Measurements from ENCODE around the gene NEGR1.

GRCh38 chr1:72060466-72061245 is 221.7 kb downstream of the NEGR1 start:
- TF ChIP-seq CTCF (IDR thresholded peaks at IDR 0.05; ENCODE audit: insufficient read depth, low read depth, low read length) (no peak), EZH2 (IDR thresholded peaks at IDR 0.05; ENCODE audit: insufficient read depth, low read length) (no peak)
